ENCODE measurements around the gene PEAK3. TPM values are rescaled to one million over a fixed set of nuclear protein-coding genes. Genes with fewer than 3 reads are reported as not detected.

PEAK3 gene
- total and polyA plus RNA-seq, 10 of the 15 experiments (the other 5 are each of a cell fraction or from before 2014, with no cell fraction given), result 0.03 to 0.10 (median 0.05) TPM; not detected in 7

GRCh38 chr19:2326699-2327360 lies 44.9 kb upstream of the PEAK3 start (continued):
- no peak for TF ChIP-seq ZBTB4 (CRISPR knock-in tag; IDR thresholded peaks at IDR 0.05)

GRCh38 chr19:2325281-2326046 lies 43.5 kb upstream of the PEAK3 start:
- H3K4me1 ChIP-seq (ENCODE audit: control insufficient read depth, insufficient read depth, low read length), result peaks cover 24% of the 10 kb centered on the region
- ChIA-PET POLR2A (interaction anchor here (1.0 kb wide), 1 partner anchor 8 kb away, joined by 3 read pairs; no protein-coding TSS in a partner anchor), CTCF (interaction anchor here (0.7 to 1.3 kb wide), 3 partner anchors 65 to 311 kb away, joined by 3 to 4 read pairs (median 3); no protein-coding TSS in a partner anchor), SMC1A (ENCODE audit: uncharacterized antibody, unreplicated experiment) (interaction anchor here (1.0 to 1.4 kb wide), 3 partner anchors 67 to 173 kb away, joined by 3 to 4 read pairs (median 3); partner anchors contain the start of gene AP3D1), RAD21 (ENCODE audit: unreplicated experiment) (interaction anchor here (0.9 to 1.7 kb wide), 4 partner anchors 20 to 312 kb away, joined by 4 to 5 read pairs (median 4); partner anchors contain the start of genes GADD45B and PLEKHJ1)
- ATAC-seq (peak; percentile 13), DNase-seq (ENCODE audit: low read depth, low spot score) (no peak), FAIRE-seq (no peak)
- H3K27me3 ChIP-seq (replicated peaks in 1 of 2; ENCODE audit: control insufficient read depth in 2 of 2, insufficient read depth in 2 of 2, low read length in 1 of 2), result no peaks in the 10 kb centered on the region
- WGBS (ENCODE audit: insufficient coverage, insufficient replicate concordance, low lambda C conversion rate, missing lambda C conversion rate), result 54% methylated on average over 26 of the region's 29 CpGs
- peaks cover 0 to 6% of the 10 kb centered on the region in 2 experiments; a peak in 2 of 4 replicates for H3K36me3 ChIP-seq (ENCODE audit: control insufficient read depth in 2 of 2, insufficient read depth in 2 of 2, low read length in 1 of 2)
- peak overlapping the region; percentile 28; the same call in 1 of the 2 replicates for H3K9ac ChIP-seq (ENCODE audit: control insufficient read depth, insufficient read depth, low read length)
- peak overlapping the region; percentile 65; the same call in 1 of the 2 replicates for H3K4me3 ChIP-seq
- intact Hi-C loops (cut with micrococcal nuclease; ENCODE audit: unreplicated experiment) (loop anchor here (5.0 kb wide), 3 partner anchors 67 to 297 kb away; partner anchors contain the start of genes PLEKHJ1 and SF3A2), in situ Hi-C loops (cut with MboI) (no loop called here)
- H4K20me1 ChIP-seq (ENCODE audit: control insufficient read depth, insufficient read depth), result 0 out of 2 replicates have a peak, but pooled peaks cover 3% of the 10 kb centered on the region
- H3K9me3 ChIP-seq (replicated peaks; ENCODE audit: control insufficient read depth, insufficient read depth, low read length), result no peaks in the 10 kb centered on the region
- peak overlapping the region; percentile 4; the same call in 1 of the 2 replicates for H3K27ac ChIP-seq (ENCODE audit: control insufficient read depth, insufficient read depth)
- no peak overlapping the region for H2AFZ ChIP-seq (ENCODE audit: control insufficient read depth, low read depth, low read length)
- BruUV-seq (replicated peaks), result no TSS peak
- H3K79me2 ChIP-seq (ENCODE audit: control insufficient read depth, insufficient read depth, low read length), result peaks cover 50% of the 10 kb centered on the region
- peak overlapping the region; percentile 66 for H3K4me2 ChIP-seq (ENCODE audit: control insufficient read depth, insufficient read depth)
- peak in 1 of 2 experiments; percentile 48; a peak in 1 of 3 replicates for TF ChIP-seq EGR1 (IDR thresholded peaks at IDR 0.05; ENCODE audit: borderline replicate concordance in 1 of 2, low read depth in 2 of 2, low read length in 2 of 2)
- TF ChIP-seq EED (IDR thresholded peaks at IDR 0.05; ENCODE audit: low read depth), result peak; percentile 15; the same call in 1 of the 2 replicates
- TF ChIP-seq TBL1XR1 (IDR thresholded peaks at IDR 0.05; ENCODE audit: low read depth, low read length), result no peak
- TF ChIP-seq ETV6 (conservative IDR thresholded peaks at IDR 0.05 in 1 of 2, IDR thresholded peaks at IDR 0.05 in 1 of 2; ENCODE audit: borderline replicate concordance in 1 of 2, low read depth in 1 of 2), result no peak
- TF ChIP-seq TCF12 (IDR thresholded peaks at IDR 0.05; ENCODE audit: low read depth, low read length), result no peak
- no peak for TF ChIP-seq TCF3 (IDR thresholded peaks at IDR 0.05; ENCODE audit: borderline replicate concordance, insufficient read depth, low read depth, low read length)
- TF ChIP-seq NRF1 (conservative IDR thresholded peaks at IDR 0.05; ENCODE audit: low read depth, low read length), result no peak
- no peak for TF ChIP-seq PAX5 (IDR thresholded peaks at IDR 0.05; ENCODE audit: borderline replicate concordance, low read depth, low read length)
- peak; percentile 23; the same call in 1 of the 2 replicates for TF ChIP-seq POLR2A (IDR thresholded peaks at IDR 0.05; ENCODE audit: low read depth, low read length)
- no peak for TF ChIP-seq MAX (IDR thresholded peaks at IDR 0.05; ENCODE audit: low read depth, low read length)
- no peak for TF ChIP-seq PAX8 (IDR thresholded peaks at IDR 0.05)
- TF ChIP-seq PML (IDR thresholded peaks at IDR 0.05; ENCODE audit: low read length), result no peak
- TF ChIP-seq ZNF24 (IDR thresholded peaks at IDR 0.05), result no peak
- no peak for TF ChIP-seq STAT3 (IDR thresholded peaks at IDR 0.05; ENCODE audit: low read depth, low read length)
- no peak for TF ChIP-seq ZBED1 (IDR thresholded peaks at IDR 0.05; ENCODE audit: borderline replicate concordance)
- no peak for TF ChIP-seq SUZ12 (IDR thresholded peaks at IDR 0.05; ENCODE audit: unreplicated experiment)
- TF ChIP-seq RUNX3 (IDR thresholded peaks at IDR 0.05; ENCODE audit: low read length), result 0 out of 2 replicates have a peak, but pooled peaks have one; percentile 14
